ENCODE data around the gene TUBA1C.

- TF ChIP-seq CTCF (IDR thresholded peaks at IDR 0.05) (no peak), EP300 (IDR thresholded peaks at IDR 0.05) (no peak), POLR2AphosphoS5 (IDR thresholded peaks at IDR 0.05) (no peak)
Observed at GRCh38 chr12:49288922-49289555, 24.2 kb downstream of the TUBA1C start.

All from gastroesophageal sphincter (tissue), 3 donors.